ENCODE results near the gene ZBTB7B. TPM values are rescaled to one million over a fixed set of nuclear protein-coding genes. Genes with fewer than 3 reads are reported as not detected.

The ZBTB7B gene
- total and polyA plus RNA-seq, 9 of the 15 experiments (the other 6 are each of a cell fraction or from before 2014, with no cell fraction given) = 0.04 to 46.5 (median 15.2) TPM

DNA sequence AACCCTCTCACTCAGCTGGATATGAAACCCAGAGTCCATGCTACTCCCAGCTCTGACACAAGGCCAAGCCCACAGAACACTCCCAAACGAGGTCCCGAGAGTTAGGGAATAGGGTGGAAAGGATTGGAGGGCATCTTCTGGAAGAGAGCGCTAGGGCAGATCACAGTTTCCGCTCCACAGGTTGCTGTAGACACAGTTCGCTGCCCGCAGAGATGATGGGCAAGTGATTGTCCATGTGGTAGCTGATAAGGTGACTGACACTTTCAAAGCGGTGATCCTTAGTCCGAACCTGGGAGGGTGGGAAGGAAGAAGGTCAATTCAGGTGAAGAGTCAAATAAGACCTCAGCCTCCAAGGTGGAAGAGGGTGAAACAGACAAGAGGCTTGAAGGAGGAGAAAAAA lies 39.0 kb upstream of the ZBTB7B start:
- H4K20me1 ChIP-seq (replicated peaks; ENCODE audit: control insufficient read depth, insufficient read depth, low read length) = no peaks in the 10 kb centered on the region
- 25% methylated on average over 8 of the region's 8 CpGs for WGBS (ENCODE audit: insufficient coverage, low coverage, missing lambda C conversion rate)
- no peak overlapping the region; the same call in 2 of the 3 replicates for H3K27ac ChIP-seq (ENCODE audit: extremely low read depth, low read depth, low read length)
- H3K4me1 ChIP-seq (replicated peaks in 1 of 2; ENCODE audit: control insufficient read depth in 2 of 2, insufficient read depth in 2 of 2, low read length in 2 of 2) = peaks cover 19 to 41% of the 10 kb centered on the region in 2 experiments
- H3K36me3 ChIP-seq (ENCODE audit: control insufficient read depth, insufficient read depth, low read length) = peaks cover 68% of the 10 kb centered on the region; the same call in 2 of the 3 replicates
- ChIA-PET CTCF (ENCODE audit: low intra/inter-chr PET ratio) (no interaction called here), POLR2A (interaction anchor here (0.5 to 7.0 kb wide), 7 partner anchors 10 to 109 kb away, joined by 3 to 80 read pairs (median 4); partner anchors contain the start of genes CKS1B, FLAD1, LENEP and SHC1)
- 0 out of 2 replicates have a peak overlapping the region, but pooled peaks have one; percentile 3 for H3K4me2 ChIP-seq (ENCODE audit: insufficient read depth, low read length)
- intact Hi-C loops (cut with micrococcal nuclease) (loop anchor here (5.0 kb wide), 1 partner anchor 119 kb away; no protein-coding TSS in a partner anchor), in situ Hi-C loops (cut with MboI) (no loop called here)
- no peak overlapping the region for H3K4me3 ChIP-seq
- ATAC-seq (no peak), DNase-seq (ENCODE audit: extremely low read depth in 1 of 4, low spot score in 3 of 4) (peak in 1 of 4 experiments; percentile 70), FAIRE-seq (peak; percentile 86)
- no peaks in the 10 kb centered on the region for H3K27me3 ChIP-seq (ENCODE audit: control insufficient read depth in 2 of 2, insufficient read depth in 2 of 2, low read length in 2 of 2)
- no TSS peak for BruUV-seq (replicated peaks)
- peaks cover 36% of the 10 kb centered on the region for H3K79me2 ChIP-seq (ENCODE audit: control insufficient read depth, insufficient read depth, low read length)
- H2AFZ ChIP-seq (ENCODE audit: low read depth, low read length) = no peak overlapping the region
- H3K9me3 ChIP-seq (replicated peaks; ENCODE audit: control insufficient read depth, insufficient read depth, low read depth, low read length) = no peaks in the 10 kb centered on the region
- H3K9ac ChIP-seq (ENCODE audit: insufficient read depth in 1 of 2, low read depth in 2 of 2, low read length in 2 of 2) = peak overlapping the region in 1 of 2 experiments; percentile 23; a peak in 1 of 4 replicates
- H3K9me1 ChIP-seq (ENCODE audit: control insufficient read depth, insufficient read depth, low read length) = no peaks in the 10 kb centered on the region
- TF ChIP-seq ESRRA (IDR thresholded peaks at IDR 0.05; ENCODE audit: borderline replicate concordance, low read depth) = 0 out of 2 replicates have a peak, but pooled peaks have one; percentile 62
- no peak for TF ChIP-seq ZFX (CRISPR knock-in tag; IDR thresholded peaks at IDR 0.05)
- peak; percentile 73 for TF ChIP-seq CBFA2T3 (IDR thresholded peaks at IDR 0.05)
- TF ChIP-seq, protein P1, sequence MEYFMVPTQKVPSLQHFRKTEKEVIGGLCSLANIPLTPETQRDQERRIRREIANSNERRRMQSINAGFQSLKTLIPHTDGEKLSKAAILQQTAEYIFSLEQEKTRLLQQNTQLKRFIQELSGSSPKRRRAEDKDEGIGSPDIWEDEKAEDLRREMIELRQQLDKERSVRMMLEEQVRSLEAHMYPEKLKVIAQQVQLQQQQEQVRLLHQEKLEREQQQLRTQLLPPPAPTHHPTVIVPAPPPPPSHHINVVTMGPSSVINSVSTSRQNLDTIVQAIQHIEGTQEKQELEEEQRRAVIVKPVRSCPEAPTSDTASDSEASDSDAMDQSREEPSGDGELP (CRISPR knock-in tag; IDR thresholded peaks at IDR 0.05; ENCODE audit: borderline replicate concordance) = peak; percentile 50; the same call in 1 of the 2 replicates
- peak; percentile 74; the same call in 1 of the 2 replicates for TF ChIP-seq ZEB2 (IDR thresholded peaks at IDR 0.05)
- peak in 1 of 2 experiments; percentile 57; a peak in 2 of 4 replicates for TF ChIP-seq KDM1A (IDR thresholded peaks at IDR 0.05)
- 0 out of 2 replicates have a peak, but pooled peaks have one; percentile 10 for TF ChIP-seq CREM (IDR thresholded peaks at IDR 0.05; ENCODE audit: low read depth)
- TF ChIP-seq ARID1B (IDR thresholded peaks at IDR 0.05) = peak; percentile 72
- no peak for TF ChIP-seq ZSCAN29 (IDR thresholded peaks at IDR 0.05)
- peak; percentile 29; the same call in 1 of the 2 replicates for TF ChIP-seq CBFA2T2 (conservative IDR thresholded peaks at IDR 0.05)
- no peak for TF ChIP-seq ZNF24 (IDR thresholded peaks at IDR 0.05)
- TF ChIP-seq MYC (IDR thresholded peaks at IDR 0.05; ENCODE audit: low read depth, low read length) = 0 out of 2 replicates have a peak, but pooled peaks have one; percentile 37
- no peak for TF ChIP-seq MYC (CRISPR knock-in tag; IDR thresholded peaks at IDR 0.05; ENCODE audit: borderline replicate concordance, low read depth)
- peak; percentile 32; the same call in 1 of the 2 replicates for TF ChIP-seq EP400 (IDR thresholded peaks at IDR 0.05)
- 0 out of 2 replicates have a peak, but pooled peaks have one; percentile 22 for TF ChIP-seq JUND (IDR thresholded peaks at IDR 0.05; ENCODE audit: borderline replicate concordance, low read depth, low read length)
- no peak; the same call in 2 of the 3 replicates for TF ChIP-seq JUND (tag; IDR thresholded peaks at IDR 0.05; ENCODE audit: borderline replicate concordance, low read depth, low read length)
- no peak for TF ChIP-seq RBM22 (IDR thresholded peaks at IDR 0.05; ENCODE audit: low read depth, low read length, poor library complexity, severe bottlenecking)
- TF ChIP-seq MEIS2 (IDR thresholded peaks at IDR 0.05; ENCODE audit: partially characterized antibody) = peak; percentile 77
- TF ChIP-seq RHOXF2B (CRISPR knock-in tag; conservative IDR thresholded peaks at IDR 0.05) = no peak
- TF ChIP-seq NCOA1 (IDR thresholded peaks at IDR 0.05; ENCODE audit: low read depth) = 0 out of 2 replicates have a peak, but pooled peaks have one; percentile 48
- TF ChIP-seq, protein P2, sequence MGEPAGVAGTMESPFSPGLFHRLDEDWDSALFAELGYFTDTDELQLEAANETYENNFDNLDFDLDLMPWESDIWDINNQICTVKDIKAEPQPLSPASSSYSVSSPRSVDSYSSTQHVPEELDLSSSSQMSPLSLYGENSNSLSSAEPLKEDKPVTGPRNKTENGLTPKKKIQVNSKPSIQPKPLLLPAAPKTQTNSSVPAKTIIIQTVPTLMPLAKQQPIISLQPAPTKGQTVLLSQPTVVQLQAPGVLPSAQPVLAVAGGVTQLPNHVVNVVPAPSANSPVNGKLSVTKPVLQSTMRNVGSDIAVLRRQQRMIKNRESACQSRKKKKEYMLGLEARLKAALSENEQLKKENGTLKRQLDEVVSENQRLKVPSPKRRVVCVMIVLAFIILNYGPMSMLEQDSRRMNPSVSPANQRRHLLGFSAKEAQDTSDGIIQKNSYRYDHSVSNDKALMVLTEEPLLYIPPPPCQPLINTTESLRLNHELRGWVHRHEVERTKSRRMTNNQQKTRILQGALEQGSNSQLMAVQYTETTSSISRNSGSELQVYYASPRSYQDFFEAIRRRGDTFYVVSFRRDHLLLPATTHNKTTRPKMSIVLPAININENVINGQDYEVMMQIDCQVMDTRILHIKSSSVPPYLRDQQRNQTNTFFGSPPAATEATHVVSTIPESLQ (CRISPR knock-in tag; IDR thresholded peaks at IDR 0.05) = no peak

Data from K562 (cell line).